Activated naive CD4-positive, alpha-beta T cell treated with Interleukin-2 at 50 U/mL for 16 hours (primary cell): ENCODE data around the gene HRAS.
"Not testable (repeated sequence)": the region's sequence is repeated elsewhere in the genome, so short reads cannot be mapped to it uniquely, and the experiment has no call there.

Experiments used
- DNase-seq: peaks from one replicate; pipeline ENCODE4 v3.0.0-alpha.2; 2020

HRAS gene

GRCh38 chr11:535519-536454, at the start of gene HRAS:
HRAS (minus strand) TSS chr11:535576.
- peak; percentile 96 for DNase-seq

GRCh38 chr11:584287-584686, 48.9 kb upstream of the HRAS start:
- DNase-seq: no peak

- no peak for DNase-seq
Observed at GRCh38 chr11:581752-582151, 46.4 kb upstream of the HRAS start.

- DNase-seq: no peak
Observed at GRCh38 chr11:581342-581741, 46.0 kb upstream of the HRAS start.

GRCh38 chr11:579830-580601, 44.6 kb upstream of the HRAS start:
- DNase-seq: no peak

GRCh38 chr11:578276-579035, 43.1 kb upstream of the HRAS start:
- DNase-seq: no peak

- DNase-seq: no peak
Observed at GRCh38 chr11:577611-577894, 42.2 kb upstream of the HRAS start.

GRCh38 chr11:576811-577610, 41.6 kb upstream of the HRAS start:
- DNase-seq: no peak

GRCh38 chr11:575996-576768, 40.8 kb upstream of the HRAS start, which contains the start of gene PHRF1:
PHRF1 (plus strand) TSS chr11:576470; CDS start chr11:581513, 5,043 bp downstream.
- peak; percentile 93 for DNase-seq

GRCh38 chr11:575313-575995, 40.1 kb upstream of the HRAS start:
- no peak for DNase-seq

- peak; percentile 32 for DNase-seq
Observed at GRCh38 chr11:574632-575312, 39.4 kb upstream of the HRAS start.

- not testable (repeated sequence) for DNase-seq
Observed at GRCh38 chr11:574031-574570, 38.7 kb upstream of the HRAS start.

- DNase-seq: no peak
Observed at GRCh38 chr11:573146-573759, 37.9 kb upstream of the HRAS start.

GRCh38 chr11:571802-572185, 36.4 kb upstream of the HRAS start:
- no peak for DNase-seq

GRCh38 chr11:569158-569885, 33.9 kb upstream of the HRAS start:
- no peak for DNase-seq

GRCh38 chr11:568306-569157, 33.2 kb upstream of the HRAS start:
- DNase-seq: peak; percentile 91

- DNase-seq: no peak
Observed at GRCh38 chr11:567629-568292, 32.4 kb upstream of the HRAS start.
